HG03159 (cell line): ENCODE results near the gene IL34.
"Not testable (repeated sequence)": the region's sequence is repeated elsewhere in the genome, so short reads cannot be mapped to it uniquely, and the experiment has no call there.

Experiments used
- ATAC-seq: cut with Tn5 transposase; IDR thresholded peaks from one replicate; pipeline ENCODE4 v1.9.1; 2021; ENCODE audit warnings: mild to moderate bottlenecking, moderate library complexity; ENCODE audit not compliant: unreplicated experiment

The IL34 gene

DNA sequence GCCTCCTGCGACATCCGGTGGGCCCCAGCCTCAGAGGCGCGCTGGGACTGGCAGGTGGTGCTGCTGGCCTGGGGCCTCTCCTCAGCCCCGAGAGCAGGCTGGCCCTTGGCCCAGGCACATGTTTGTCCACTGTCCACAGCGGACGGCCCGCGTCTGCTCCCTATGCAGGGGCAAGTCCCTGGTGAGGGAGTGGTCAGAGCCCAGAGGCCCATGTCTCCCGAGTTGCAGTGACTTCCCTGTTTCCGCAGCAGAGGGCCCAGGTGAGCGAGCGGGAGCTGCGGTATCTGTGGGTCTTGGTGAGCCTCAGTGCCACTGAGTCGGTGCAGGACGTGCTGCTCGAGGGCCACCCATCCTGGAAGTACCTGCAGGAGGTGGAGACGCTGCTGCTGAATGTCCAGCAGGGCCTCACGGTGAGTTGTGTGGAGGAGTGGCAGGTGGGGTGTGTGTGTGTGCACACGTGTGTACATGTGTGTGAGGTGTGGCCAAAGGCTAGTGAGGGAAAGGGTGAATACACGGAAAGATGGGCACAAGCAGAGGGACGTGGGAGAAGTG, 10.4 kb downstream of the IL34 start:
- ATAC-seq, result no peak

DNA sequence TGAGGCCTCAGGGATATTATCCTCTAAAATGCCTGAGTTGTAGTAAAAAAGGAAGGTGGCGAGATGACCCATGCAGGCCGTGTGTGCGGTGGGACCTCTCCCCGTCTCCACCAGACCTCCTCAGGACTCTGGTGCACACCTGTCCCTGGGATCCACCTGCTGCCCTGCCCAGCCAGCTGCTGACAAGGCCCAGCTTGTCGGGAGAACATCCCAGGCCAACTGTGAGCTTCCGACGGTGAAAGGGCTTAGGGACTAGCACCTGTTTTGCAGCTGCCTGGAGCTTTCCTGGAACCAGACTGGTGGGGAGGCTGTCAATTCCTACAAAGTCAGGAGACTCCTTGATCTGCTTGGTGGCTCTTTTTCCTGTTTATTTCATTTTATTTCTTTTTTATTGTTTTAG, 11.6 kb downstream of the IL34 start:
- no peak for ATAC-seq

DNA sequence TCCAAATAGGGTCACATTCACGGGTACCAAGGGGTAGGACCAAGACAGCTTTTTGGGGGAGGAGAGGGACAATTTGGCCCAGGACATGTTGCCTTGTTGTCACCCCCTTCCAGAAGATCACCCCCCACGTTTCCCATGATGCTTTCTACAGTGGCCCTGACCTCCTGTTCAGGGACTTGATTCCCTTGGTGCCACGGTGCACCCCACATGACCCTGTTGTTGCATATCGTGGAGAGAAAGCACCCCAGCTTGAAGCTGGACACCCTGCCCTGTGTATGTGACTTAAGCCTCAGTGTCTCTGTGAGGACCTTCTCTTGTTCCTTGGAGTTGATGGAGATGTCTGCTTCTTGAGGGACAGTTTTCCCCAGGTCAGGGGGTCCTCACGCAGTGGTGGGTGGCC, 12.6 kb downstream of the IL34 start:
- ATAC-seq, result no peak

DNA sequence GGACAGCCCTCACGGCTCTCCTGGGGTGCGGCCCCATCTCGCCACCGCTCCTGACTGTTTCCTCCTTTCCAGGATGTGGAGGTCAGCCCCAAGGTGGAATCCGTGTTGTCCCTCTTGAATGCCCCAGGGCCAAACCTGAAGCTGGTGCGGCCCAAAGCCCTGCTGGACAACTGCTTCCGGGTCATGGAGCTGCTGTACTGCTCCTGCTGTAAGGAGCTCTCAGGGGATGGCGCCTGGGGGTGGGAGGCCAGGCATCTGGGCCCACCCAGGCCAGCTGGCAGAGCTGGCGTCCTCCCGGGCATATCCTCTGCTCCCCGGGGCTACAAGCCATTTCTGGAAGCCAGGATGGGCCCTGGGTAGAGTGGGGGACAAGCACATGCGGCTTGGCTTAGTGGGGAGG, 13.2 kb downstream of the IL34 start:
- no peak for ATAC-seq

DNA sequence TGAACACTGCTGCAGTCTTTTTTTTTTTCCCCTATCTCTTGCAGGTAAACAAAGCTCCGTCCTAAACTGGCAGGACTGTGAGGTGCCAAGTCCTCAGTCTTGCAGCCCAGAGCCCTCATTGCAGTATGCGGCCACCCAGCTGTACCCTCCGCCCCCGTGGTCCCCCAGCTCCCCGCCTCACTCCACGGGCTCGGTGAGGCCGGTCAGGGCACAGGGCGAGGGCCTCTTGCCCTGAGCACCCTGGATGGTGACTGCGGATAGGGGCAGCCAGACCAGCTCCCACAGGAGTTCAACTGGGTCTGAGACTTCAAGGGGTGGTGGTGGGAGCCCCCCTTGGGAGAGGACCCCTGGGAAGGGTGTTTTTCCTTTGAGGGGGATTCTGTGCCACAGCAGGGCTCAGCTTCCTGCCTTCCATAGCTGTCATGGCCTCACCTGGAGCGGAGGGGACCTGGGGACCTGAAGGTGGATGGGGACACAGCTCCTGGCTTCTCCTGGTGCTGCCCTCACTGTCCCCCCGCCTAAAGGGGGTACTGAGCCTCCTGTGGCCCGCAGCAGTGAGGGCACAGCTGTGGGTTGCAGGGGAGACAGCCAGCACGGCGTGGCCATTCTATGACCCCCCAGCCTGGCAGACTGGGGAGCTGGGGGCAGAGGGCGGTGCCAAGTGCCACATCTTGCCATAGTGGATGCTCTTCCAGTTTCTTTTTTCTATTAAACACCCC, 13.8 kb downstream of the IL34 start:
- ATAC-seq, result no peak

DNA sequence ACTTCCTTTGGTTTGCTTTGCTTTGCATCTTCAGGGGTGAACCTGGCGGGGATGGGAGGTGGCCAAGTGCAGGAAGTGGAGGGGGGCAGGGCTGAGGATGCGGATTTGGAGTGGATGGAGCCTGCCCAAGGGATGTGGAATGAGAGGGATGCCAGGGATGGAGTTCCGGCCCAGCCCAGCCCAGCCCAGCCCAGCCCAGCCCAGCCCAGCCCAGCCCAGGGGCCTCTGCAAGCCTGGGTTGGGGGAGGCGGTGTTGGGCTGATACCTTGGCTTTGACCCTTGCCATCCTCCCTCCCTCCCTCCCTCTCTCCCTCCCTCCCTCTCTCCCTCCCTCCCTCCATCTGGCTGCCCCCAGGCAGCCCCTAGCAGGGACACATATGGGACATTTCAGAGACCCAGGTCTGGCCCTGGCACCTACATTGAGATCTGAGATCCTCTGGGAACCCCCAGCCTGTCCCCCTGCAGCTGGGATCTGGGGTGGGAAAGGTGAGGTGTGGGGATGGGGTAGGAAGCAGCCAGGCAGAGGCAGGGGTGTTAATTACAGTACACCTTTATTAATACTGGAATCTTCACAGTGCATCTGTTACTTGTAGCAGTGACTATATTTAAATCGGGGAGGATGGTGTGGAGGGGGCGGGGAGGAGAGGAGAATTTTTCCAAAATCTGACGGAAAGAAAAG, 14.5 kb downstream of the IL34 start:
- no peak for ATAC-seq

DNA sequence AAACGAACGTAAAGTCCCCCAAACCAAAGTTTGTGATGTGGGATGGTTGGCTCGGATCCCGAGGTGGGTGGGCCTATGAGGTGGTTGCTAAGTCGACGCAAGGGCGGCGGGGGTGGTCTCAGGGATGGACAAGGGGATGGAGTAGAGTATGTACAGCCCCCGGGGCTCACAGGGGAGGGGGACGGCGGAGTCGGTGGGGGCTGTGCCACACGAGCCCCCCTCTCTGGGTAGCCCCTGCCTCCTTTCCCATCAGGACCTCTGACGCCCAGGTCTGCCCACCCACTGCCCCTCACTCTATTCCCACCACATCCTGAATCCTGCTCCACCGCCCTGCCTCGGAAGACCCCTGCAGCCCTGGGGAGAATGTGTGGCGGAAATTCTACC, 15.2 kb downstream of the IL34 start:
- ATAC-seq, result no peak

DNA sequence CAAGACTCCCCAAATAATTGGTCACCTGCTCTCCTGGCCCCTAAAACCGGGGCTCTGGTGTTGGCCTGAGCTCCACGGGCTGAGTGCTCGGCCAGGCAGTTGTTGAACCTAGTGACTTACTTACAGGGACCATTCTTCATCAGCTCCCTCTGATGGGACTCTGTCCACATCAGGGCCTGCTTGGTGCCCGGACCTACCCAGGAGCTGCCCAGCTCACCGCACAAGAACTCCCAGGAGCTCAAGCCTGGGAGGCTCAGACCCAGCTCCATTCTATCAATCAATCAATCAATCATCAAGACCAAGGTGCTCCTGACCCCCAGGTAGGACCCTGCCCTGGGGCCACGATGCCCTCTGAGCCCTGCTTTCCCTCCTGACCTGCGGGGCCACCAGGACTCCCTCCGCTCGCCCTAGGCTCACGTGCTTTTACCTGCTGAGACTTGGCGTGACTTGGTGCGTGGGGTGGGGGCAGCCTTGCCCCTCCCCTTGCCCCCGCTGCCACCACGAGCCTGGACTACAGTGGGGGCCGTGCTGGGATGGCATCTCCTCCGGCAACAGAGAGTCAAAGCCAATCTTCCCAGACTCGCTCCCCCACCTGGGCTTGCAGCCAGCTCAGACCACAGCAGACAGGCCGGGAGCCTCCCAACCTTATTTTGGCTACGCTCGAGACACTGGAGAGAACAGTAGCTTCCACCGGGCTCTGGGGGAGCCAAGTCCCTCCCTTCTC, 15.7 kb downstream of the IL34 start:
- no peak for ATAC-seq

DNA sequence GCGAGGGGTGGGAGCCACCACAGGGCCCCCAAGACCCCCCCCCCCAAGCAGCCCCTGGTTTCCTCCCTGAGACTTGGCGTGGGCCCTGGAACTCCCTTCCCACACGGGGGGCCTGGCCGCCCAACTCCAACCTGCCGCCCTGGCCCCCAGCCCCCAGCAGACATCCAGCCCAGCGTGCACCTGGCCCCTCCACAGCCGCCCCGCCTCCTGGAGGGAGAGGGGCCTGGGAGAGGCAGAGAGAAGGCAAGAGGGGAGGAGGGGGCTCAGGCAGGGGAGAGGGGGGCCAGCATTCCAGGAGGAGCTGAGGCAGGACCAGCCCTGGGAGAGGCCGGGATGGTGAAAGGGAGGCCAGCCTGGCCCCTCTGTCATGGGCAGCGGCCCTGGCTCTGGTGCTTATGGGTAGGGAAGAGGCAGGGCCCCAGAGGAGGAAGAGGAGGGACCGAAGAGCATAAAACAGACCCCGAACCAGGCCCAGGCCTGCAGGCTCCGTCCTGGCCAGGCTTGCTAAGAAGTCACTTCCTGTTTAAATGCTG, 16.7 kb downstream of the IL34 start:
- ATAC-seq, result no peak

DNA sequence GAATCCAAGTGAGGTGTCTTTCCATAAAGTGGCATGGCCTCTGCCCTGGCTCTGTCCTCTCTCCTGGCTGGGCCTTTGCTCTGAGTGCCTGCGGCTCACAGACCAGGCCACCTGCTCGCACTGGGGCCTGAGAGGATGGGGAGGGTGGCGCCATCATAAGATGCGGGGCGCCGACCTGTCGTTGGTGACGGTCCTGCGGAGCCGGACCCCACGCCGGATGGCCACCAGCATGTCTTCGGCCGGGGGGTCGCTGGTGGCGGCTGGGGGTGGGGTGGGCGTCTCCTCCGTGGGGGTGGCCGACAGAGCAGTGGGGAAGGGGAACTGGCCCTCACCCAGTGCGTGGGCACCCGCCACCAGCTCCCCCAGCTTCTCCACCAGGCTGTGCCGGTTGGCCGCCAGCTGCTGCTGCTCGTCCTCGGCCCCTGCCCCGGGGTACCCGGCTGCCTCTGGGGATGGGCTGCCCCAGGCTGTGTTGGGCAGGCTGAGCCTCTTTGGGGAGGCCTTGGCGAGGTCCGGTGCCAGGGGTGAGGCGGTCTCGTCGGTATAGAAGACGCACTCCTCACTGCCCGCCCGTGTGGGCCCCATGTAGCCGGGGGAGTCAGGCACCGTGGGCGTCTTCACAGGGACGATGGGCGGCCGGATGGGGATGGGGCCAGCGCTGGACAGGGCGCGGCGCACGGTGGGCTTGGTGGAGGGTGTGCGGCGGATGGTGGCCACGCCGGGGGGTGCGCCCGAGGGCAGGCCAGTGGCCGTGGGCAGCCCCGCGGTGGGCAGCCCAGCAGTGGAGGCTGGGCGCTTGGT, 17.4 kb downstream of the IL34 start:
- ATAC-seq, result no peak

DNA sequence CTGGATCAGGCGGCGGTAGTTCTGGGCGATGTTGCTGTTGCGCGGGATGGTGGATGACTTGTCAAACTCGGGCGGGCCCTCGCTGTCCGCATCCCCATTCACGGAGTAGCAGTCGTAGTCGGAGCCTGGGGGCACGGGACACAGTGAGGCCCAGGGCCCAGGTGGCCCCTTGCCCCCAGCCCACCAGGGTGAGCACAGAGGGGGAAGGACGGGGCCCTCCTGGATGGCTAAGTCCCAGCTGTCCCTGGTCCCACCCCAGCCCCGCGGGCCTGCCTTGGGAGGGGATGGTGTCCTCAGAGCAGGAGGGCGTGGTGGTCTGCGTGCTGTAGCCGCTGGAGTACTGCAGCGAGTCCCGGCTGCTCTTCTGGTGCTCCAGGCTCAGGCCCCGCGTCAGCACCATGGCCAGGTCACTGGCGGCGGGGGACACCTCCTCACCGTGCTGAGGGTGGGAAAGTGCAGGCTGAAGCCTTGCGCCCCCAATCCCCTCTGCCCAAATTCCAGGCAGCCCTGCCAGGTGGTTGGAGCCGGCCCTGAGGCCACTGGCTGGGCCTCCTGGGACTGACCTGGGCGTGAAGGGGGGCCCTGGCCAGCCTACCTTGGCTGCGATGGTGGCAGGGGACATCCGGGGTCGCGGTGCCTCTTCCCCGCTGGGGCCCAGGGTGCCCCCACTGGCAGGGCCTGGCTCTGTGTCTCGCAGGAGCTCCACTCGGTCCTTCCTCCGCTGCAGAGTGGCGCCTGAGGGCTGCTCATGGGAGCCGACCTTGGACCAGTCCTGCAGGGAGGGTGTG, 18.2 kb downstream of the IL34 start:
- ATAC-seq, result no peak

DNA sequence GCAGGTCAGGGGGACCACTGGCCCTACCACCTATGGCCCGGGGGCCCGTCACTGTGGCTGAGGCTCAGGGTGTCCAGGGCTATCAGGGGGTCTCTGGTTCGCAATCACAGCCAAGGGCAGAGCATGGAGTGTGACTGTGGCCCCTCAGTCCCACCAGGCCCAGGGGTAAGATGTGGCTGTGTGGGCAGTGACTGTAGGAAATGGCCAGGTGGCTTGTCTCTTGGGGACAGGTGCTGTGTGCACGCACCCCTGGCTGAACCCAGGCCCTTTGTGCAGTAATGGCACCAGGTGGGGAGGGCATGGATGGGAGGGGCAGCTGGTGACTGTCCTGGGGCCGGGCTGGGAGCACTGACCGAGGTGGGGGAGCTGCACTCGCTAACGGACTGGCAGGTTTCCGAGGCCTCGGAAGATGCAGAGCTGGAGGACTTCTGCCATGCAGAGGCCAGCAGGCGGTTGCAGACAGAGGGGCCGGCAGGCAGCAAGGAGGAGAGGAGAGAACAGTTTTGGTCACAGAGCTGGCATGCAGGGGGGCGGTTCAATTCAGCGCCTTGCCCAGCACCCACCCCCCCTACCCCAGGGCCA, 18.8 kb downstream of the IL34 start:
- ATAC-seq, result no peak

DNA sequence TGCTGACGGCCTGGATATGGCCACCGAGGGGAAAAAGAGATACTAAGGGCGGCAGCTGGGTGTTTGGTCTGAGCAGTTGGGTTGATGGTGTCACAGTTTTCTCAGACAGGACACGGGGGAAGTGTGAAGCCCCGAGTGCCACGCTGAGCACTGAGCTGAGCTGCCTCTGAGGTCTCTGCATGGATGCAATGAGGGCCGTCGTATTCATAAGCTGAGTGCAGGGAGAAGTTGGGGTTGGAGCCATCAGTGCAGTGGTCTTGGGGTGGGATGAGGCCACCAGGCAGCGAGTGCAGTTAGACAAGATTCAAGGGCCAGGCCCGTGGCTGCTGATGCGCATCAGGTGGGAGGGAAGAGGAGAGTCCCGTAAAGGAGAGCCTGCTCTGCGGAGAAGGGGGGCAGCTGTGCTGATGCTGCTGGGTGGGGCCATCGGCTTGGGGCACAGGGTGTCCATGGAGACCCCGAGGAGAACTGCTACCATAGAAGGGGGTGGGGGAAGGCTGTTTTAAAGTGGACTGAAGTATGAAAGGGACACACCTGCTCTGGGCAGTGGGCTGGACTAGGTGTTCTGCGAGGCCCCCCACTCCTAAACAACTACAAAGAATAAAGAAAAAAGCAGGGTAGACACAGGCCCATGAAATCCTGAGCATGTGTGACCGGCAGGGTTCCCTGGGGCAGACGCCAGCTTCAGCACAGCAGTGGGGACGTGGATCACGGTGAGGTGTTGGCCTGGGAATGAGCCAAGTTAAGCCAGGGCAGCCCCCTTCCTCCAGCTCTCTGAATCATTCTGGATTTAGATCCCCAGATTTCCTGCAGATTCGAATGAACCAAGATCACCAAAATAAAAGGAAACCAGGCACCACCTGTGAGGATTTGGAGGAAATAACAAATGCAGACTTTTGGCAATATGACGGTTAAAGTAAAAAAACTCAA, 19.7 kb downstream of the IL34 start:
- ATAC-seq, result no peak

DNA sequence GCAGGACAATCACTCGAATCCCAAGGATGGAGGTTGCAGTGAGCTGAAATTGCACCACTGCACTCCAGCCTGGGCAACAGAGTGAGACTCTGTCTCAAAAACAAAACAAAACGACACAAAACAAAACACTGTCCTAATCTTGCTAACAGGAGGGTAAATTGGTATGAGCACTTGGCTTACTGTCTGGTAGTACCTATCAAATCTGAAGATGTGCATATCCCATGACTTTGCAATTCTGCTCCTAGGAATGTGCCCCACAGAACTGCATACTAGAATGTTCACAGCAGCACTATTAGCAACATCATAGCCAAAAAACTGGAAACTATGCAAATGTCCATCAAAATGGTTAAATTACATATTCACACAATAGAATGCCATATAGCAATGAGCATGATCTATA, 23.8 kb downstream of the IL34 start:
- ATAC-seq, result no peak

DNA sequence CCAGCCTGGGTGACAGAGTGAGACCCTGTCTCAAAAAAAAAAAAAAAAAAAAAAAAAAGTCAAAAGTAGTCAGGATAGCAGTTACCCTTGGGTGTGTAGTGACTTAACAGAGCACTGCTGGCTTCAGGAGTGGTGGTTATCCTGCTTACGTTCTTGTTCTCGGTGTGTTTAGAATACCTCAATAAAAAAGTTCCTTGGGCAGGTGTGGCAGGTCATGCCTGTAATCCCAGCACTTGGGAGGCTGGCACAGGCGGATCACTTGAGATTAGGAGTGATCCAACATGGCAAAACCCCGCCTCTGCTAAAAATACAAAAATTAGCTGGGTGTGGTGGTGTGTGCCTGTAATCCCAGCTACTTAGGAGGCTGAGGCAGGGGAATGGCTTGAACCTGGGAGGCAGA, 24.6 kb downstream of the IL34 start:
- not testable (repeated sequence) for ATAC-seq

DNA sequence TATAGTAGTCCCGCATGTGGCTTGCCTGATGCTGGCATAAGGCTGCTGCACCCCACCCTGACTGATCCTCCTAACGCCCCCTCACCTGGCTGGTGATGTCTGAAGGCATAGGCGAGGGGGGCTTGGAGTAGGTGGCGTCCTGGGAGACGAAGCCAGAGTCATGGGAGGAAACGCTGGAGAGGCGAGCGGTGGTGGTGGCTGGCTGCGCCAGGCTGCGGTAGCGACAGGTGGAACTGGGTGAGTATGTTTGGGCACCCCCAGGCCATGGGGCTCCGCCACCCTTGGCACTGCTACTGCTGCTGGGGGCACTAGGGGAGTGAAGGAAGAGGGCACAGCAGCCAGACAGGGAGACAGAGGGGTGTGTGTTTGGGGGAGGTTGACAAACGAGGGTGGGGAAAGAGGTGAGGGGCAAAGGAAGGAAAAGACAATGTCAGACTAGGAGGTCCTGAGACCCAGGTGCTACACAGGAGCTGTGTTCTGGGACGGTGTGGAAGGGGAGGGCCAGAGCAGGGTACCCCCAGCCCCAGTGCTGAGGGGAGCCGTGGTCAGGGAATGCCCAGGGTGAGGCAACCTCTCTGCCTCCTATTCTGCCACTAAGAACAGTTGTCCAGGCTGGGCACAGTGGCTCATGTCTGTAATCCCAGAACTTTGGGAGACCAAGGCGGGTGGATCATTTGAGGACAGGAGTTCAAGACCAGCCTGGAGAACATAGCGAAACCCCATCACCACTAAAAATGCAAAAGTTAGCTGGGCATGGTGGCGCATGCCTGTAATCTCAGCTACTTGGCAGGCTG, 28.1 kb downstream of the IL34 start:
- ATAC-seq, result no peak

DNA sequence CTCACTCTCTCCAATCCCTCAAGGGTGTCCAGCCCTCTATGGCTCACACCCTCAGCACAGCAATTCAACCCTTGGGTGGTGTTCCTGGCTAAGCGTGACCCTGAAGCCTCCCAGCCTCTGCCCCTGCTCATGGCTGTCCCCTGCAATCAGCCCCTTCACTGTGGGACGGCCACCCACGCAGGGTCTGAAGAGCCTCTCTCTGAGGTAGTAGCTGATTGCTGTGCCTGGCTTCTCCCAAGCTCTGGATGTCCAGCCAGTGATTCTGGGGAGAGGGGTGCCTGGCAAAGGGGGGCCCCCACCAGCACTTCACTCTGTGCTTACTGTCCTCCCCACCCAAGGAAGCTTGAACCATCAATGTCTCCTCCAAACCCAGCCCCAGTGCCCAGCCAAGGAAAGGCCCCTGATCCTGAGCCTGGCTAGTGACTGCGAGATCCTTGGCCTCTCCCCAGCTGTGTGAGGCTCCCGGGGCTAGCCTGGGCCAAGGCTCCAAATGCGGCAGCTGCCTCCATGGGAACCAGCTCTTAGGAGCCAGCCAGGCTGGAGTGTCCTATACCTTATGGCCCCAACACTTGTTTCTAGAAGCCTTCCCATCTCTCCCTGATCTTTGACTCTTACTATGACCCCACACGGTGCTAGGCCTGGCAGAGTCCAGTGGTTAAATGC, 29.6 kb downstream of the IL34 start:
- ATAC-seq, result no peak
